DMS79 treated with DMSO at 0.1 percent for 48 hours (cell line): ENCODE measurements around the gene SEMA5B.

Experiments
- DNase-seq: peaks from one replicate; lab custom pipeline; 2025; lab: John Stamatoyannopoulos, UW

SEMA5B gene

DNA sequence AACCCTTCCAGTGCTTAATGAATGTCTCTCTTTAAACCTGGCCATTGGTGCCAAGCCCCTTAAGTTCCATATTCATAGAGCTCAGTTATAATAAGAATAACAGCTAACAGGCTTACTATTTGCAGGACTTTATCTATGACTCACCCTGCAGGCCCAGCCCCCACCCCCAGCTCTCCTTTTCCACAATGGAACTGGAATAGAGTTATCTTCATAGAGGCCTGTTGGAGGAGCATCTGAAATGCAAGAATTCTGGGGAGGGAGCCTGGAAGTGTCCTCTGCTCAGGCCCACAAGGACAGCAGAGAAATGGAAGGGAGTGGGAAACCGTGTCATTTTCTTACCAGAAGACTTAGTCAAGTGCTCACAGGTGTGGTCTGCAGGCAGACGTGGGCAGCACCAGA is 52.8 kb downstream of the SEMA5B start:
- DNase-seq: no peak

- DNase-seq: no peak
Measured at GRCh38 chr3:122973893-122974615, 53.5 kb downstream of the SEMA5B start.

GRCh38 chr3:122972141-122972540 is 55.4 kb downstream of the SEMA5B start:
- DNase-seq: no peak

DNA sequence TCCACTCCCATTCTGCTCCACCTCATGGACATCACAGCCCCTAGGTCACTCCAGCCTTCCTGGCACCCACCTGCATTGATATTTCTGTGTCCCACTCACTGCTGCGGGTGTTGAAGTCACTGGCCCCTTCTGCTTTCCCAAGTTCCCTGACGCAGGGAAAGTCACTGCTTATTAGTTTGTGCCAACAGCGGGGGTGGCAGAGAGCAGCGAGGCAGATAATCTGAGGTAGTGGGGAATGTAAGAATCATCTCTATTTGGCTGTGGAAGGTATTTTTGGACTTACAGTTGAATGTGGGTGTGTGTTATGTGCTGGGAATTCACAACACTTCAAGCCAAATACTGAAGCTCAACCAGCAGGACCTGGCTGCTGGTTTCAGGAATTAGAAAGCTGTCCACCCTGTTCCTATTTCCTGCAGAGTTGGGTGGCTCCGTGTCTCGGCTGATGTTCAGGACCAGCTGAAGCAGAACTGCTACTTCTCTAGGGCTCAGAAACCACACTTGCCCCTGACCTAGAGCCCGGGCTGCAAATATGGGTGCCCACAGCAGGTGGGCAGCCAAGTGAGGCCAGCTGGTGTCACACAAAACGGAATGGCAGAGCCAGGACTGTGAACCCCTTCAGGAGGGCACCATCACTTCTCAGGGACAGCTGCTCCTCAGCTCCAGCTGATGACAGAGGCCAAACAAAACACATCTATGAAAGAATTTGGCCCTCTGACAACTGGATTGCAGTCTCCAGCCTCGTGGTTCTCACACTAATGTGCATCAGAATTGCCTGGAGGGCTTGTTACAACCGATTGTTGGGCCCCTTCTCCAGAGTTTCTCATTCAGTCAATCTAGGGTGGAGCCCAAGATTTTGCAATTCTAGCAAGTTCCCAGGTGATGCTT is 57.7 kb downstream of the SEMA5B start:
- peak; percentile 8 for DNase-seq

GRCh38 chr3:122967765-122968164 is 59.8 kb downstream of the SEMA5B start:
- no peak for DNase-seq

- no peak for DNase-seq
Measured at GRCh38 chr3:122967356-122967755, 60.2 kb downstream of the SEMA5B start.

GRCh38 chr3:122966045-122966444 is 61.5 kb downstream of the SEMA5B start:
- no peak for DNase-seq

GRCh38 chr3:122964811-122965210 is 62.8 kb downstream of the SEMA5B start:
- DNase-seq: no peak

DNA sequence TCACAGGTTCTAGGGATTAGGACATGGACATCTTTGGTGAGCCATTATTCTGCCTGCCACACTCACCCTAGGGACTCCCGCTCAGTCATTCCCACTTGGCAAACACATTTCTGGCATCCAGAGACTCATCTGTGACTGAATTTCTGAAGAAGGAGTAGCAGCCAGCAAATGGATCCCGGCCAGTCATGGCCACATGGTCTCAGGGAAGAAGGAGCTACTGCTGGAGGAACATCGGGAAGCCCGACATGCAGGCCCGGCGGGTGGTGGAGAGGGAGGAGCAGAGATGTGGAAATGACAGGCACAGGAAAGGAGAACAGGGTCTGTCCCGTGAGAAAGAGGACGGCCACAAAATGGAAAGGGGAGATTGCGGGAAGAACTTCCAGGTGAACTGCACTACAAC is 65.4 kb downstream of the SEMA5B start:
- DNase-seq: no peak

- DNase-seq: no peak
Measured at GRCh38 chr3:122961146-122961545, 66.4 kb downstream of the SEMA5B start.

- DNase-seq: peak; percentile 6
Measured at GRCh38 chr3:122960652-122961051, 66.9 kb downstream of the SEMA5B start.

DNA sequence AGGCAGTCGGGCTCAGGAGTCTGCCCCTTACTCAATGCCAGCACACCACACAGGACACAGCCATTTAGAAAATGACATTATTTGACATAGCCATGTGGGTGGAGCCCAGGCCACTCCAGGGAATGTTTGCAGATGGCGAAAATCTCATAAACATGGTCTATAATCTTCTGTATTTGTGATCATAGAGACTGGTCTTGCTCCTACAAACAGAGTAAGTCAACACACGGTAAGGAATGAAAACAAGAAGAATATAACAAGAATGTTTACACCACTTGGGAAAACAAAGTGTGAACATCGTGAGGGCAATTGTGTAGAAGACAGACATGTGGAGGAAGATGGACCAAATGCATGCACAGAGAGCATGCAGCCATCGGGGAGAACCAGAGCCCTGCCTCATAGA is 68.2 kb downstream of the SEMA5B start:
- no peak for DNase-seq

GRCh38 chr3:122957707-122958689 is 69.6 kb downstream of the SEMA5B start:
- no peak for DNase-seq

DNA sequence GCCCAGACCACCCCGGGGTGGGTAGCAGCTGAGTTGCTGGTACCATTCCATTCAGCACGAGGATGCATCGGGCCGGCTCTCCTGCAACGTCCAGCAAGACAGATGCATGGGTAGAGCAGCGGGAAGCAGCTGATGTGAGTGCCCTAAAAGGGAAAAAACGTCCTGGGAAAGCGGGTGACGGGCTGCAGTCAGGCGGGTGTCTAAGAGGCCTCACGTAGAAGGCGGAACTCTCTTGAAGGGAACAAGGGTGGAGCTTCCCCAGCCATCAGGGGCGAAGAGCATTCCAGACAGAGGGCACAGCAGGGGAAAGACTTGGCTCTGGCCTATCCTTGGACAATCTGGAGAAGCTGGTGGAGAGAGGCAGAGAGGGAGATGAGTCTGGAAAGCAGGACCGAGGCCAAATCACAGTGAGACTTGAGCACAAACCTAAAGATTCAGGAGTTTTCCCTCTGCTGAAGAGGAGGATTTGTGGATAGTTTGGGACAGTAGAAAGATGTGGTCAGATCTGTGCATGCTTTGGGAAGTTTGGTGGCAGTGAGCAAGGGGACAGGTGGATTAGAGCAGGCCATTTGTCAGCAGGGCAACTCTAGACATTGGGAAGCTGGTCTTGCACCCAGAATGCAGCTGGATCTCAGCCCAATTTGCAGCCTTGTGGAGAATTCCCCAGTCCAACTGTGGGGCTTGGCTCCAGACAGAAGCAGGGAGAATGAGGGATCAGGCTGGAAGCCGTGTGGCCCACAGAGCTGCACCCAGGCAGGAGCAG is 70.7 kb downstream of the SEMA5B start:
- no peak for DNase-seq

DNA sequence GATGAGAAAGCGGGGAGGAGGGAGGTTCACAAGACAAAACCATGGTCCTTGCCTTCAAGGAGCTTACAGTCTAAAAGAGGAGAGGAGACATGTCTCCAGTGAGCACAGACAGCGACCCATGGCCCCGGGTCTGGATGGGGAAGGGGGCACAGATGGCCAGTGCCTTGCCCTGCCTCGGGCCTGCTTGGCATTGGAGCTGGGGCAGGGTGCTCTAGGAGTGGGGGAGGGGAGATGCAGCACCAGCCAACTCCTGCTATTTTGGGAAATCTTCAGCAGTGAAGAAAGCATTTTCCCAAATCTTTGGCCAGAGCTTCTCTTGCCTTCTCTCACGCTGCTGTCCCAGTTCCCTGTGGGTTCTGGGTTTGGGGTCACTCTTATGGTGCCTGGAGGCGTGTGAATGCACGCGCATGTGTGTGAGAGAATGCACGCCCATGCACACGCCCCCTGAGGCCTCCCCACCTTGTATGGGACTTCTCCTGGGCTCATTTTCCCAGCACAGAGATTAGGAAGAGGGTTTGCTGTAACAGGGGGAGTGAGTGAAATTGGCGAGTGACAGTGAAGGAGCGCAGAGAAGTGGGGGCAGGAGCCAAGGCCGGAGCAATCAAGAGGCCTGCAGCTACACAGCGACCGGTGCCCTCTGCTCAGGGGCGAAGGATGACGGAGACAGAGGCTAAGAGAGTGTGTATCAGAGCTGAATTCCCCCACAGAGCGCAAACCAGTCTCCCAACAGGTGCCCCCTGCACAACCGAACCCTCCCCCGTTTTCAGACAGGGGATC is 71.5 kb downstream of the SEMA5B start:
- no peak for DNase-seq

DNA sequence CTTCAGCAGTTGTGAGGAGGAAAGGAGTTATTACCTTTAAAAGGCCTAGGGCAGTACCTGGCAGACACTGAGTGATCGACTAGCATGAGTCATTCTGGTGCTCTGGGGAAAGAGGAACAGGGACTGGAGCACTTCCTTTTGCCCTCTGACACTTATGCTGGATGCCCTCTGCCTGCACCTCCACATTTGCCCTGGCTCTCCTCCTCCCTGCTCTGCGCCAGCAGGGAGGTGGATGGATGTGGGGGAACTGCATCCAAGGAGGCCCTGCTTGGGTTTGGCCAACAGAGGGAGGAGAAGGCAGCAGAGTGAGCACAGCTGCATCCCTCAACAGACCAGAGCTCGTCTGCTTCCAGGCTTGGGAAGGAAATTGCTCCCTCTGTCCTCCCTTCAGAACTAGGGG is 75.0 kb downstream of the SEMA5B start:
- no peak for DNase-seq

GRCh38 chr3:122948408-122948807 is 79.2 kb downstream of the SEMA5B start:
- DNase-seq: no peak

DNA sequence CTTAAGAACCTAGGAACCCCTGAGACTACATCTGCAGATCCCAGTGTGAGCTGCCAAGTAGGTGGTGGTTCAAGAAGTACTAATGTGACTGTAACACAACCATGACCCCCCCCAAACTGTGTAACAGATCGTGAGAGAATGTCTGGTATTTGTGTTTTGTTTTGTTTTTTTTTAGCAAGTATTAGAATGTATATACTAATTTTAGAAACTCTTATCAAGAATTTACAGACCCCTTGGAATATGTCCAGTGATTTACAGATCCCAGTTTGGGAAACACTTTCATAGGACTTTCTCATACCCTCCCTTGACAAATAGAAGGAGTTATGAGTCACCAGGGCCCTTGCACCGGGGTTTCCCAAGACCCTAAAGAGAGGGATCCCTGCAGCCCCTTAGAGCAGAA is 79.8 kb downstream of the SEMA5B start:
- DNase-seq: no peak

DNA sequence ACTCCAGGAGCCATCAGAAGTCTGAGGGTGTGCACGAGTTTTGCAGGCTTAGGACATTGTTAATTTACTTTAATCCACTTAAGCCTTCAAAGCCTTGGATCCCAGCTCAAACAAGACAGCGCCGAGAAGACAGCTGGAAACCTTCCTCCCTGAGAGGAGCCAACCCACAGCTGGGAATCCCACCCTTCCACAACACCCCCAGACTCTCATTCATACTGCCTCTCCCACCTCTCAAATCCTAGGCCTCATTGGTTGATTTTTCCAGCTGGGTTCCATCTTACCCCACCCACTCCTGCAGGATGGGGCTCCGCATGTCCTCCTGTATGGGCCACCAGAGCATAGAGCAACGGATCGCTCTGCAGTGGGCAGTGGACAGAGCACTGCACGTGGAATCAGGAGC is 80.4 kb downstream of the SEMA5B start:
- DNase-seq: no peak

GRCh38 chr3:122946185-122946584 is 81.4 kb downstream of the SEMA5B start:
- DNase-seq: no peak

- no peak for DNase-seq
Measured at GRCh38 chr3:122945230-122945629, 82.3 kb downstream of the SEMA5B start.
